Measurements from ENCODE around the gene GALNT17.

GALNT17 gene

GRCh38 chr7:71377062-71377461 lies 245.1 kb downstream of the GALNT17 start:
- H3K9me3 ChIP-seq (ENCODE audit: low read length), result no peaks in the 10 kb centered on the region
- no peak overlapping the region for H3K27ac ChIP-seq (ENCODE audit: low read depth, low read length)
- no peak overlapping the region for H3K4me3 ChIP-seq (ENCODE audit: low read depth in 1 of 2, low read length in 2 of 2)
- no peak overlapping the region for H3K9ac ChIP-seq (ENCODE audit: low read length)
- H3K36me3 ChIP-seq (ENCODE audit: insufficient read depth, low read length), result no peaks in the 10 kb centered on the region
- no peaks in the 10 kb centered on the region for H3K4me1 ChIP-seq (ENCODE audit: insufficient read depth, low read length)
- no peaks in the 10 kb centered on the region for H3K27me3 ChIP-seq (ENCODE audit: control insufficient read depth in 1 of 2, insufficient read depth in 2 of 2, low read length in 2 of 2)

GRCh38 chr7:71377469-71377868 lies 245.5 kb downstream of the GALNT17 start:
- H3K9me3 ChIP-seq (ENCODE audit: low read length), result no peaks in the 10 kb centered on the region

GRCh38 chr7:71384094-71384493 lies 252.2 kb downstream of the GALNT17 start:
- H3K27me3 ChIP-seq (ENCODE audit: control insufficient read depth in 1 of 2, insufficient read depth in 2 of 2, low read length in 2 of 2), result no peaks in the 10 kb centered on the region
- H3K4me3 ChIP-seq (ENCODE audit: low read depth in 1 of 2, low read length in 2 of 2), result no peak overlapping the region
- no peaks in the 10 kb centered on the region for H3K36me3 ChIP-seq (ENCODE audit: insufficient read depth, low read length)
- H3K9ac ChIP-seq (ENCODE audit: low read length), result no peak overlapping the region
- no peaks in the 10 kb centered on the region for H3K9me3 ChIP-seq (ENCODE audit: low read length)
- H3K4me1 ChIP-seq (ENCODE audit: insufficient read depth, low read length), result no peaks in the 10 kb centered on the region
- no peak overlapping the region for H3K27ac ChIP-seq (ENCODE audit: low read depth, low read length)

More at GRCh38 chr7:71377469-71377868, 245.5 kb downstream of the GALNT17 start:
- H3K27me3 ChIP-seq (ENCODE audit: control insufficient read depth in 1 of 2, insufficient read depth in 2 of 2, low read length in 2 of 2), result no peaks in the 10 kb centered on the region
- no peaks in the 10 kb centered on the region for H3K36me3 ChIP-seq (ENCODE audit: insufficient read depth, low read length)
- H3K4me1 ChIP-seq (ENCODE audit: insufficient read depth, low read length), result no peaks in the 10 kb centered on the region
- no peak overlapping the region for H3K4me3 ChIP-seq (ENCODE audit: low read depth in 1 of 2, low read length in 2 of 2)
- no peak overlapping the region for H3K27ac ChIP-seq (ENCODE audit: low read depth, low read length)
- no peak overlapping the region for H3K9ac ChIP-seq (ENCODE audit: low read length)

GRCh38 chr7:71385330-71385729 lies 253.4 kb downstream of the GALNT17 start:
- H3K36me3 ChIP-seq (ENCODE audit: insufficient read depth, low read length), result no peaks in the 10 kb centered on the region
- no peak overlapping the region for H3K9ac ChIP-seq (ENCODE audit: low read length)
- H3K4me3 ChIP-seq (ENCODE audit: low read depth in 1 of 2, low read length in 2 of 2), result no peak overlapping the region
- no peak overlapping the region for H3K27ac ChIP-seq (ENCODE audit: low read depth, low read length)
- H3K27me3 ChIP-seq (ENCODE audit: control insufficient read depth in 1 of 2, insufficient read depth in 2 of 2, low read length in 2 of 2), result no peaks in the 10 kb centered on the region
- H3K9me3 ChIP-seq (ENCODE audit: low read length), result no peaks in the 10 kb centered on the region
- no peaks in the 10 kb centered on the region for H3K4me1 ChIP-seq (ENCODE audit: insufficient read depth, low read length)

GRCh38 chr7:71386152-71386785 lies 254.3 kb downstream of the GALNT17 start:
- Histone ChIP-seq H3K4me1 (ENCODE audit: insufficient read depth, low read length) (no peaks in the 10 kb centered on the region), H3K4me3 (ENCODE audit: low read depth in 1 of 2, low read length in 2 of 2) (no peak overlapping the region), H3K27ac (ENCODE audit: low read depth, low read length) (no peak overlapping the region), H3K9me3 (ENCODE audit: low read length) (no peaks in the 10 kb centered on the region), H3K9ac (ENCODE audit: low read length) (no peak overlapping the region), H3K27me3 (ENCODE audit: control insufficient read depth in 1 of 2, insufficient read depth in 2 of 2, low read length in 2 of 2) (no peaks in the 10 kb centered on the region), H3K36me3 (ENCODE audit: insufficient read depth, low read length) (no peaks in the 10 kb centered on the region)

GRCh38 chr7:71388181-71388580 lies 256.2 kb downstream of the GALNT17 start:
- Histone ChIP-seq H3K9me3 (ENCODE audit: low read length) (no peaks in the 10 kb centered on the region), H3K4me1 (ENCODE audit: insufficient read depth, low read length) (no peaks in the 10 kb centered on the region), H3K36me3 (ENCODE audit: insufficient read depth, low read length) (no peaks in the 10 kb centered on the region), H3K27me3 (ENCODE audit: control insufficient read depth in 1 of 2, insufficient read depth in 2 of 2, low read length in 2 of 2) (no peaks in the 10 kb centered on the region), H3K27ac (ENCODE audit: low read depth, low read length) (no peak overlapping the region), H3K4me3 (ENCODE audit: low read depth in 1 of 2, low read length in 2 of 2) (no peak overlapping the region), H3K9ac (ENCODE audit: low read length) (no peak overlapping the region)

- H3K27me3 ChIP-seq (ENCODE audit: control insufficient read depth in 1 of 2, insufficient read depth in 2 of 2, low read length in 2 of 2), result no peaks in the 10 kb centered on the region
- H3K4me1 ChIP-seq (ENCODE audit: insufficient read depth, low read length), result no peaks in the 10 kb centered on the region
- no peaks in the 10 kb centered on the region for H3K36me3 ChIP-seq (ENCODE audit: insufficient read depth, low read length)
- H3K4me3 ChIP-seq (ENCODE audit: low read depth in 1 of 2, low read length in 2 of 2), result no peak overlapping the region
- no peaks in the 10 kb centered on the region for H3K9me3 ChIP-seq (ENCODE audit: low read length)
- H3K9ac ChIP-seq (ENCODE audit: low read length), result no peak overlapping the region
- H3K27ac ChIP-seq (ENCODE audit: low read depth, low read length), result no peak overlapping the region
These were observed 258.0 kb downstream of the GALNT17 start for GRCh38 chr7:71389976-71390375.

GRCh38 chr7:71393661-71394060 lies 261.7 kb downstream of the GALNT17 start:
- H3K4me3 ChIP-seq (ENCODE audit: low read depth in 1 of 2, low read length in 2 of 2), result no peak overlapping the region
- no peaks in the 10 kb centered on the region for H3K9me3 ChIP-seq (ENCODE audit: low read length)
- no peak overlapping the region for H3K27ac ChIP-seq (ENCODE audit: low read depth, low read length)
- H3K4me1 ChIP-seq (ENCODE audit: insufficient read depth, low read length), result no peaks in the 10 kb centered on the region
- H3K36me3 ChIP-seq (ENCODE audit: insufficient read depth, low read length), result no peaks in the 10 kb centered on the region
- H3K9ac ChIP-seq (ENCODE audit: low read length), result no peak overlapping the region
- H3K27me3 ChIP-seq (ENCODE audit: control insufficient read depth in 1 of 2, insufficient read depth in 2 of 2, low read length in 2 of 2), result no peaks in the 10 kb centered on the region

- Histone ChIP-seq H3K27me3 (ENCODE audit: control insufficient read depth in 1 of 2, insufficient read depth in 2 of 2, low read length in 2 of 2) (no peaks in the 10 kb centered on the region), H3K27ac (ENCODE audit: low read depth, low read length) (no peak overlapping the region), H3K36me3 (ENCODE audit: insufficient read depth, low read length) (no peaks in the 10 kb centered on the region), H3K4me1 (ENCODE audit: insufficient read depth, low read length) (no peaks in the 10 kb centered on the region), H3K4me3 (ENCODE audit: low read depth in 1 of 2, low read length in 2 of 2) (no peak overlapping the region), H3K9ac (ENCODE audit: low read length) (no peak overlapping the region), H3K9me3 (ENCODE audit: low read length) (no peaks in the 10 kb centered on the region)
These were observed 270.7 kb downstream of the GALNT17 start for GRCh38 chr7:71402684-71403083.

GRCh38 chr7:71403202-71403946 lies 271.4 kb downstream of the GALNT17 start:
- Histone ChIP-seq H3K27ac (ENCODE audit: low read depth, low read length) (no peak overlapping the region), H3K27me3 (ENCODE audit: control insufficient read depth in 1 of 2, insufficient read depth in 2 of 2, low read length in 2 of 2) (no peaks in the 10 kb centered on the region), H3K9ac (ENCODE audit: low read length) (no peak overlapping the region), H3K4me3 (ENCODE audit: low read depth in 1 of 2, low read length in 2 of 2) (no peak overlapping the region), H3K4me1 (ENCODE audit: insufficient read depth, low read length) (no peaks in the 10 kb centered on the region), H3K9me3 (ENCODE audit: low read length) (no peaks in the 10 kb centered on the region), H3K36me3 (ENCODE audit: insufficient read depth, low read length) (no peaks in the 10 kb centered on the region)

GRCh38 chr7:71404726-71405345 lies 272.9 kb downstream of the GALNT17 start:
- H3K27ac ChIP-seq (ENCODE audit: low read depth, low read length), result no peak overlapping the region
- no peak overlapping the region for H3K4me3 ChIP-seq (ENCODE audit: low read depth in 1 of 2, low read length in 2 of 2)
- no peaks in the 10 kb centered on the region for H3K36me3 ChIP-seq (ENCODE audit: insufficient read depth, low read length)
- no peaks in the 10 kb centered on the region for H3K27me3 ChIP-seq (ENCODE audit: control insufficient read depth in 1 of 2, insufficient read depth in 2 of 2, low read length in 2 of 2)
- no peak overlapping the region for H3K9ac ChIP-seq (ENCODE audit: low read length)
- H3K9me3 ChIP-seq (ENCODE audit: low read length), result no peaks in the 10 kb centered on the region
- H3K4me1 ChIP-seq (ENCODE audit: insufficient read depth, low read length), result no peaks in the 10 kb centered on the region

Measured in muscle layer of colon (tissue), 2 donors.